Stomach (tissue), 9 donors: Measurements from ENCODE around the gene KIAA1958. TPM values are rescaled to one million over a fixed set of nuclear protein-coding genes. Genes with fewer than 3 reads are reported as not detected.

Source experiments
- DNase-seq, 2 donors: peaks; one replicate each; pipeline versions ENCODE4 v3.0.0 to v3.0.0-alpha.2; 2013 to 2019
- H3K27ac ChIP-seq, 5 donors: fragments of 200-600 bp in 4 of 5; sonication (generic) in 4 of 5; one replicate each; pipeline ENCODE4 v1.5.1; 2013 to 2019; ENCODE audit warnings: mild to moderate bottlenecking in 1 of 5, moderate library complexity in 1 of 5
- H3K27me3 ChIP-seq, 3 donors: fragments of 200-600 bp; sonication (generic); one replicate each; pipeline ENCODE4 v1.5.1; 2017 to 2019; ENCODE audit warnings: mixed run types in 1 of 3
- H3K36me3 ChIP-seq, 4 donors: fragments of 200-600 bp; sonication (generic); 1 replicate in 3 of 4; 2 replicates in 1 of 4; pipeline ENCODE4 v1.5.1; 2016 to 2019
- H3K4me1 ChIP-seq, 4 donors: fragments of 200-600 bp; sonication (generic); one replicate each; pipeline ENCODE4 v1.5.1; 2016 to 2019
- H3K4me3 ChIP-seq, 4 donors: fragments of 200-600 bp; sonication (generic) in 3 of 4; one replicate each; pipeline ENCODE4 v1.5.1; 2016 to 2019; ENCODE audit warnings: mild to moderate bottlenecking in 1 of 4
- H3K9me3 ChIP-seq, 4 donors: fragments of 200-600 bp; sonication (generic); one replicate each; pipeline ENCODE4 v1.5.1; 2016 to 2019
- CTCF ChIP-seq, 7 experiments: fragments of 450-650 bp in 4 of 7; fragments of 200-600 bp in 3 of 7; sonication (generic) in 3 of 7; IDR thresholded peaks; one replicate each; pipeline ENCODE4 v1.5.1; 2016 to 2019; ENCODE audit warnings: antibody characterized with exemption in 7 of 7, control low read depth in 2 of 7, mild to moderate bottlenecking in 1 of 7
- EP300 ChIP-seq: sonication (generic); formaldehyde crosslinking; IDR thresholded peaks from one replicate; pipeline ENCODE4 v1.6.1; 2017; ENCODE audit warnings: antibody characterized with exemption
- POLR2A ChIP-seq, 4 donors: fragments of 450-650 bp; IDR thresholded peaks; one replicate each; pipeline ENCODE4 v1.6.1; 2016; ENCODE audit warnings: antibody characterized with exemption in 4 of 4, control low read depth in 2 of 4, mild to moderate bottlenecking in 1 of 4, moderate library complexity in 1 of 4
- POLR2AphosphoS5 ChIP-seq, 3 donors: sonication (generic); formaldehyde crosslinking; IDR thresholded peaks; one replicate each; pipeline ENCODE4 v1.6.1; 2016; ENCODE audit warnings: antibody characterized with exemption in 3 of 3
- WGBS, 5 donors: extraction: QIAGEN DNeasy Blood & Tissue Kit in 3 of 5; methylation state at CpG; one replicate each; pipeline versions ENCODE4 v1.1.5 to v1.1.7; 2013 to 2018; 5-methylcytosine and 5-hydroxymethylcytosine counted together
- intact Hi-C: fragments of 100-400 bp; cut with DNase I; formaldehyde crosslinking; loops from one replicate; pipeline ENCODE4 v1.15.1; 2023; ENCODE audit warnings: low total_unique reads
- polyA plus RNA-seq, 3 donors: library from polyadenylated mRNA; stranded (reverse); fragments of 200-250 nt; gene quantifications; one replicate each; pipeline ENCODE4 v1.2.3, GENCODE V29; 2013
- total RNA-seq, 5 donors: library from RNA; depleted of rRNA; stranded (reverse); fragments of >200 nt; gene quantifications; one replicate each; pipeline versions ENCODE4 v1.1.0 to v1.2.3, GENCODE V29; 2014 to 2016
- donor health status: healthy with polysubstance abuse.
- donor health status: Bipolar disorder and iron deficiency.
- donor health status: healthy.

The KIAA1958 gene
- total and polyA plus RNA-seq, 8 donors = 0.60 to 77.7 (median 12.8) TPM

- TF ChIP-seq EP300 = no peak
- TF ChIP-seq CTCF (IDR thresholded peaks at IDR 0.05) = no peak
- no peak for TF ChIP-seq POLR2AphosphoS5 (IDR thresholded peaks at IDR 0.05)
- TF ChIP-seq POLR2A (IDR thresholded peaks at IDR 0.05) = no peak
- Histone ChIP-seq H3K4me1 (peaks cover 0 to 19% (median 7%) of the 10 kb centered on the region in 4 donors), H3K4me3 (no peak overlapping the region), H3K27me3 (no peaks in the 10 kb centered on the region), H3K9me3 (no peaks in the 10 kb centered on the region), H3K36me3 (no peaks in the 10 kb centered on the region), H3K27ac (no peak overlapping the region)
- WGBS, 5 donors = 54 to 66% (median 62%) methylated on average over 2 of the region's 2 CpGs
- intact Hi-C loops = no loop called here
- DNase-seq = no peak
These were observed 115.0 kb downstream of the KIAA1958 start for GRCh38 chr9:112601636-112602035.

GRCh38 chr9:112604790-112605189 lies 118.2 kb downstream of the KIAA1958 start:
- 80 to 94% (median 89%) methylated on average over 2 of the region's 2 CpGs for WGBS, 5 donors
- H3K4me3 ChIP-seq = no peak overlapping the region
- TF ChIP-seq EP300 (no peak), CTCF (IDR thresholded peaks at IDR 0.05) (no peak), POLR2AphosphoS5 (IDR thresholded peaks at IDR 0.05) (no peak), POLR2A (IDR thresholded peaks at IDR 0.05) (no peak)
- intact Hi-C loops = no loop called here
- DNase-seq = no peak
- peaks cover 0 to 16% (median 7%) of the 10 kb centered on the region in 4 donors for H3K4me1 ChIP-seq
- H3K27ac ChIP-seq = no peak overlapping the region
- H3K36me3 ChIP-seq = no peaks in the 10 kb centered on the region
- H3K27me3 ChIP-seq = no peaks in the 10 kb centered on the region
- H3K9me3 ChIP-seq = no peaks in the 10 kb centered on the region

GRCh38 chr9:112605518-112605917 lies 118.9 kb downstream of the KIAA1958 start:
- 79 to 97% (median 86%) methylated on average over 1 of the region's 1 CpG for WGBS, 5 donors
- intact Hi-C loops = no loop called here
- no peaks in the 10 kb centered on the region for H3K27me3 ChIP-seq
- H3K27ac ChIP-seq = no peak overlapping the region
- H3K4me1 ChIP-seq = peaks cover 0 to 9% (median 4%) of the 10 kb centered on the region in 4 donors
- TF ChIP-seq POLR2AphosphoS5 (IDR thresholded peaks at IDR 0.05) = no peak
- no peak for TF ChIP-seq CTCF (IDR thresholded peaks at IDR 0.05)
- TF ChIP-seq EP300 = no peak
- TF ChIP-seq POLR2A (IDR thresholded peaks at IDR 0.05) = no peak
- no peak for DNase-seq
- H3K9me3 ChIP-seq = no peaks in the 10 kb centered on the region
- no peaks in the 10 kb centered on the region for H3K36me3 ChIP-seq
- H3K4me3 ChIP-seq = no peak overlapping the region

- WGBS, 5 donors = 86 to 98% (median 94%) methylated on average over 2 of the region's 2 CpGs
- no peaks in the 10 kb centered on the region for H3K36me3 ChIP-seq
- no peaks in the 10 kb centered on the region for H3K27me3 ChIP-seq
- H3K27ac ChIP-seq = no peak overlapping the region
- peaks cover 0 to 7% (median 2%) of the 10 kb centered on the region in 4 donors for H3K4me1 ChIP-seq
- H3K4me3 ChIP-seq = no peak overlapping the region
- no peaks in the 10 kb centered on the region for H3K9me3 ChIP-seq
- intact Hi-C loops = no loop called here
- TF ChIP-seq POLR2A (IDR thresholded peaks at IDR 0.05) (no peak), EP300 (no peak), CTCF (IDR thresholded peaks at IDR 0.05) (no peak), POLR2AphosphoS5 (IDR thresholded peaks at IDR 0.05) (no peak)
- DNase-seq = no peak
These were observed 119.5 kb downstream of the KIAA1958 start for GRCh38 chr9:112605963-112606699.
